ENCODE data around the gene SLC6A4. TPM values are rescaled to one million over a fixed set of nuclear protein-coding genes. Genes with fewer than 3 reads are reported as not detected.

The SLC6A4 gene
- total and polyA plus RNA-seq, 2 of the 8 experiments (the other 6 are each of a cell fraction or from before 2014, with no cell fraction given) = 0.09 to 0.33 TPM

DNA sequence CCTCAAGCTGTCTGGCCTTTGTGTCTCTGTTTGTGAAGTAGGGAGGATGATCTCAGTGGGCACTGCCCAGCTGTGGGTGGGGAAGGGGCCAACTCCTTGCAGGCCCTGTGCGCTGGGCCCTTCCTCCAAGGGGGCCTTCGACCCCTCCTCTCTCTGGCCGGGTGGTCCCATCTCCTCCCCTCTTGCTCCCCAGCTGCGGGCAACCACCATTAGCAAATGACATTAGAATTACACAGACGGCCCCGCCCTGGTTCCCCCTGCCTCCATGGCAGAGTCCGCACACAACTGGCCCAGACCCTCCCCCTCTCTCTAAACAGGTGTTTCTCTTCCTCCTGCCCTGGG is 2.5 kb upstream of the SLC6A4 start:
- H3K79me2 ChIP-seq (ENCODE audit: control insufficient read depth in 1 of 2, insufficient read depth in 2 of 2, low read length in 2 of 2) = no peaks in the 10 kb centered on the region
- H3K9ac ChIP-seq (replicated peaks in 1 of 4; ENCODE audit: extremely low read depth in 1 of 4, low read depth in 3 of 4, low read length in 3 of 4) = no peak overlapping the region
- H3K27ac ChIP-seq (ENCODE audit: low read depth, low read length) = no peak overlapping the region
- WGBS, 2 experiments (ENCODE audit: extremely low coverage in 1 of 2, insufficient coverage in 1 of 2, insufficient read length in 1 of 2, insufficient replicate concordance in 2 of 2, low coverage in 1 of 2, low lambda C conversion rate in 2 of 2, missing lambda C conversion rate in 1 of 2) = 18% methylated on average over 5 of the region's 7 CpGs; no CpG with 5 or more reads in 1 of the 2 experiments
- no peak overlapping the region for H3K56ac ChIP-seq (replicated peaks; ENCODE audit: insufficient read length, low read depth, low read length)
- no peak overlapping the region for H2BK5ac ChIP-seq (ENCODE audit: low read depth, low read length)
- peak overlapping the region; percentile 67 to 95 for H3K4me2 ChIP-seq (ENCODE audit: insufficient read depth in 1 of 2, low read depth in 2 of 2, low read length in 2 of 2)
- H3K4me1 ChIP-seq (replicated peaks in 1 of 4; ENCODE audit: control insufficient read depth in 3 of 4, insufficient read depth in 4 of 4, low read length in 3 of 4) = peaks cover 0 to 18% (median 15%) of the 10 kb centered on the region in 4 experiments; a peak in 5 of 7 replicates
- no peak overlapping the region; the same call in 1 of the 2 replicates for H4K8ac ChIP-seq (ENCODE audit: extremely low read depth, insufficient read depth, low read length)
- no peak overlapping the region for H3K4ac ChIP-seq (replicated peaks; ENCODE audit: insufficient read length, low read depth, low read length)
- peak overlapping the region; percentile 10 to 59 (median 48); a peak in 7 of 8 replicates for H3K4me3 ChIP-seq (ENCODE audit: extremely low read depth in 1 of 4, insufficient read depth in 2 of 4, low read depth in 3 of 4, low read length in 4 of 4)
- H3K36me3 ChIP-seq (ENCODE audit: control insufficient read depth in 2 of 4, insufficient read depth in 4 of 4, low read length in 3 of 4) = peaks cover 0 to 7% (median 0%) of the 10 kb centered on the region in 4 experiments; a peak in 1 of 8 replicates
- H3K23ac ChIP-seq (ENCODE audit: insufficient read length) = no peak overlapping the region
- no peak overlapping the region for H4K5ac ChIP-seq (ENCODE audit: insufficient read length, low read depth, low read length)
- H2BK15ac ChIP-seq (ENCODE audit: low read length) = peak overlapping the region; percentile 10; the same call in 1 of the 2 replicates
- H3K23me2 ChIP-seq (ENCODE audit: low read depth, low read length) = peaks cover 17% of the 10 kb centered on the region; the same call in 1 of the 2 replicates
- H2BK12ac ChIP-seq (ENCODE audit: low read depth, low read length) = 0 out of 2 replicates have a peak overlapping the region, but pooled peaks have one; percentile 23
- H2BK120ac ChIP-seq (replicated peaks; ENCODE audit: low read depth, low read length) = no peak overlapping the region
- H4K91ac ChIP-seq (replicated peaks; ENCODE audit: insufficient read length, low read length) = no peak overlapping the region
- H3K14ac ChIP-seq (ENCODE audit: insufficient read length) = no peak overlapping the region
- TF ChIP-seq SUZ12 (IDR thresholded peaks at IDR 0.05; ENCODE audit: low read length) (0 out of 2 replicates have a peak, but pooled peaks have one; percentile 21), POU5F1 (IDR thresholded peaks at IDR 0.05; ENCODE audit: low read depth, low read length) (no peak)
- no peak overlapping the region for H2BK20ac ChIP-seq (ENCODE audit: low read length)
- ChIA-PET CTCF (ENCODE audit: partially characterized antibody) (interaction anchor here (1.2 to 5.0 kb wide), 6 partner anchors 18 to 134 kb away, joined by 4 to 36 read pairs (median 11); no protein-coding TSS in a partner anchor), POLR2A (ENCODE audit: partially characterized antibody) (interaction anchor here (0.5 to 2.3 kb wide), 6 partner anchors 10 to 133 kb away, joined by 3 to 9 read pairs (median 3); partner anchors contain the start of gene BLMH)
- peaks cover 5 to 8% of the 10 kb centered on the region in 2 experiments; a peak in 2 of 4 replicates for H3K9me3 ChIP-seq (ENCODE audit: insufficient read depth in 2 of 2, low read depth in 1 of 2, low read length in 1 of 2)
- H3K27me3 ChIP-seq (replicated peaks in 1 of 4; ENCODE audit: control insufficient read depth in 3 of 4, extremely low read depth in 1 of 4, insufficient read depth in 3 of 4, low read length in 3 of 4) = peaks cover 32 to 60% (median 56%) of the 10 kb centered on the region in 4 experiments
- no peak overlapping the region for H2AFZ ChIP-seq (ENCODE audit: low read length)
- H3K79me1 ChIP-seq (ENCODE audit: low read depth, low read length) = no peaks in the 10 kb centered on the region
- no peaks in the 10 kb centered on the region for H4K20me1 ChIP-seq (replicated peaks in 1 of 2; ENCODE audit: control insufficient read depth in 1 of 2, insufficient read depth in 2 of 2, low read length in 2 of 2)
- DNase-seq (ENCODE audit: low read depth in 1 of 2, low spot score in 2 of 2) (no peak), FAIRE-seq (no peak)
- no peak overlapping the region for H2AK5ac ChIP-seq (ENCODE audit: low read depth, low read length)
- no peak overlapping the region for H3K18ac ChIP-seq (ENCODE audit: extremely low read depth, low read length)

Data from H1 (cell line).